Naive thymus-derived CD8-positive, alpha-beta T cell (primary cell): ENCODE results near the gene ARHGDIB. TPM values are rescaled to one million over a fixed set of nuclear protein-coding genes. Genes with fewer than 3 reads are reported as not detected.

ENCODE experiments used
- ATAC-seq, 2 donors: fragments of 150-1000 bp; cut with Tn5 transposase in 1 of 2; sonication (Bioruptor Pico), chemical (Tn5 transposase) in 1 of 2; 1 replicate in 1 of 2; 2 replicates in 1 of 2; pipeline ENCODE4 v1.10.0; 2021; ENCODE audit warnings: mild to moderate bottlenecking in 2 of 2, moderate library complexity in 2 of 2
- POLR2A ChIA-PET: fragments of 350-600 bp; sonication (Branson Sonifier 250); formaldehyde crosslinking; loops from one replicate; lab custom pipeline; 2021; ENCODE audit warnings: antibody characterized with exemption; lab: Charles Lee
- DNase-seq, 10 donors: peaks; one replicate each; pipeline versions ENCODE4 v3.0.0 to v3.0.0-alpha.2; 2020 to 2022
- H3K27ac Mint-ChIP-seq, 10 donors: one replicate each; pipeline ENCODE4 v1.8.0; 2020 to 2022; ENCODE audit warnings: mild to moderate bottlenecking in 10 of 10, mixed read lengths in 10 of 10, moderate library complexity in 4 of 10, inconsistent platforms in 1 of 10
- H3K27me3 Mint-ChIP-seq, 5 donors: one replicate each; pipeline ENCODE4 v1.8.0; 2021 to 2022; ENCODE audit warnings: mixed read lengths in 5 of 5
- H3K36me3 Mint-ChIP-seq, 3 donors: one replicate each; pipeline ENCODE4 v1.8.0; 2020 to 2022; ENCODE audit warnings: mixed read lengths in 3 of 3, mild to moderate bottlenecking in 2 of 3, inconsistent platforms in 1 of 3
- H3K4me1 Mint-ChIP-seq, 4 donors: one replicate each; pipeline ENCODE4 v1.8.0; 2021 to 2022; ENCODE audit warnings: mixed read lengths in 4 of 4
- H3K4me3 Mint-ChIP-seq, 10 donors: one replicate each; pipeline ENCODE4 v1.8.0; 2020 to 2022; ENCODE audit warnings: mild to moderate bottlenecking in 10 of 10, mixed read lengths in 10 of 10, moderate library complexity in 6 of 10, inconsistent platforms in 1 of 10
- H3K9me3 Mint-ChIP-seq, 9 donors: one replicate each; pipeline ENCODE4 v1.8.0; 2020 to 2022; ENCODE audit warnings: mixed read lengths in 9 of 9, mild to moderate bottlenecking in 3 of 9, inconsistent platforms in 1 of 9, moderate library complexity in 1 of 9
- polyA plus RNA-seq, 3 donors: library from polyadenylated mRNA; unstranded; fragments of 300-500 nt; fragmentation: Illumina TruSeq; gene quantifications; one replicate each; pipeline ENCODE4 v1.2.3, GENCODE V29; 2021
- total RNA-seq, 8 experiments: library from RNA in 2 of 8; stranded (reverse) in 2 of 8; gene quantifications; one replicate each; pipeline ENCODE4 v1.2.3 and lab custom pipeline; 2021 to 2026

The ARHGDIB gene
- total and polyA plus RNA-seq, 5 experiments from 2014 or later = 937 to 3,446 (median 3,195) TPM

DNA sequence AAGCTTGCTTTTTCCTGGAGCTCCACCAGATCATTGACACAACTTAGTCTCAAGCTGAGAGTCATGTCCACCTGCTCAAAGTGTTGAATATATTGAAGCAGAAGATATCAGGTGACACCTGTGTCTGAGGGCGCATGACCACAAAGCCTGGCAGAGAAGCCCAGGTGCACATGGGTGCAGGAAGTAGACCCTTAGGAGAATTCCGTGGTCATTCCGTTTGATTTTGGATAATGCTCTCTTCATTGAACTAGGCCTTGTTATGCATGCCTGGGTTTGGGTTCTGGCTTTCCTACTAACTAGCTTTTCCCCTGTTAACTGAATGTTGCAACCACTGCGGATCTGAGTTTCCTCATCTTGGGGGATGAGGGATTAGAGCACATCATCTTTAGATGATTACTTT lies 7.1 kb downstream of the ARHGDIB start:
- Mint-ChIP-seq H3K4me1 (peaks cover 44 to 97% (median 83%) of the 10 kb centered on the region in 4 donors), H3K36me3 (peaks cover 16 to 81% (median 44%) of the 10 kb centered on the region in 3 donors), H3K9me3 (no peaks in the 10 kb centered on the region), H3K4me3 (peak overlapping the region; percentile 77 to 100 (median 92)), H3K27me3 (no peaks in the 10 kb centered on the region), H3K27ac (peak overlapping the region; percentile 95 to 100 (median 98))
- peak in 2 of 10 donors; percentile 36 to 44 for DNase-seq
- ATAC-seq = peak in 1 of 2 donors; percentile 15
- POLR2A ChIA-PET = interaction anchor here (0.6 to 3.7 kb wide), 8 partner anchors 9 to 184 kb away, joined by 3 to 18 read pairs (median 4); a partner anchor contains a TSS

DNA sequence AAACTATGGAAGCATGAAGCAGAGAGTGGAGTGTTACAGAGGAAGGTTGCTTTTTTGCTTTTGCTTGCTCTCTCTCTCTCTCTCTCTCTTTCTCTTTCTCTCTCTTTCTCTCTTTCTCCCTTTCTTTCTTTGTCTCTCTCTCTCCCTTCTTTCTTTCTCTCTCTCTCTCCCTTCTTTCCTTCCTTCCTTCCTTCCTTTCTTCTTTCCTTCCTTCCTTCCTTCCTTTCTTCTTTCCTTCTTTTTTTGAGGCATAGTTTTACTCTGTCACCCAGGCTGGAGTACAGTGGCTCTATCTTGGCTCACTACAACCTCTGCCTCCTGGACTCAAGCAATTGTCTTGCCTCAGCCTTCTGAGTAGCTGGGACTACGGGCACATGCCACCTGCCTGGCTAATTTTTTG lies 7.6 kb downstream of the ARHGDIB start:
- POLR2A ChIA-PET = interaction anchor here (0.8 to 3.7 kb wide), 7 partner anchors 9 to 183 kb away, joined by 3 to 18 read pairs (median 5); a partner anchor contains a TSS
- Mint-ChIP-seq H3K27ac (peak overlapping the region; percentile 95 to 100 (median 98)), H3K36me3 (peaks cover 18 to 81% (median 43%) of the 10 kb centered on the region in 3 donors), H3K4me3 (peak overlapping the region; percentile 77 to 100 (median 92)), H3K4me1 (peaks cover 45 to 97% (median 86%) of the 10 kb centered on the region in 4 donors), H3K9me3 (no peaks in the 10 kb centered on the region), H3K27me3 (no peaks in the 10 kb centered on the region)
- DNase-seq = no peak
- ATAC-seq = no peak

DNA sequence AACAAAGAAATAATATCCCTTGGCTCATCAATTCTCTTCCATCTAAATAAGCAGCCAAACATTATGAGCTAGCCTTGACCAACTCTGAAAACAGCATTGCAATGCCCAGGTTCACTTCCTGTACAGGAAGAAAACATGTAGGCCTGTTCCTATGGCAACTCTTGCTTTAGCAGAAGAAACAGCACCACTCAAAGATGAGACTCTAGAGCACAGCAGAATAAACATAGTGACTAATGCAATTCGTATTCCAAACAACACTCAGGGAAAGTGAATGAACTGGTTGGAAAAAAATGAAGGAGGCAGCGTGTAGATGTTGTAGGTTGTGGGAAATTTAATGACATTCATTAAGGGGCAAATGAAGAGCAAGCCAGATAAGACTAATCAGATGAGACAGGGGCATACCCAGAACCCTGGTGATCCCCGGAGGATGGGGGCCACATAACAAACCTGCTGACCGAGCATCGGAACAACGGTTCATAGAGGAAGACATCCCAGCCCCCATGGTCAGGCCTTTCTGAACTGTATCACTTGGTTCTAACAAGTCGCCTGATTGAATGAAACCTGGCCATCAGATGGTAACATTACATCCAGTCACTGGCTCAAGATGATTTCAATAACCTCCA lies 9.0 kb downstream of the ARHGDIB start:
- H3K4me1 Mint-ChIP-seq = peaks cover 43 to 97% (median 88%) of the 10 kb centered on the region in 4 donors
- H3K36me3 Mint-ChIP-seq = peaks cover 21 to 80% (median 41%) of the 10 kb centered on the region in 3 donors
- DNase-seq (peak in 9 of 10 donors; percentile 21 to 84 (median 68)), ATAC-seq (peak; percentile 62 to 79)
- H3K9me3 Mint-ChIP-seq = no peaks in the 10 kb centered on the region
- no peaks in the 10 kb centered on the region for H3K27me3 Mint-ChIP-seq
- H3K4me3 Mint-ChIP-seq = peak overlapping the region; percentile 74 to 100 (median 92)
- peak overlapping the region; percentile 95 to 100 (median 98) for H3K27ac Mint-ChIP-seq
- POLR2A ChIA-PET = interaction anchor here (0.6 to 3.7 kb wide), 8 partner anchors 9 to 182 kb away, joined by 3 to 18 read pairs (median 4); partner anchors contain the start of genes ARHGDIB and ERP27

DNA sequence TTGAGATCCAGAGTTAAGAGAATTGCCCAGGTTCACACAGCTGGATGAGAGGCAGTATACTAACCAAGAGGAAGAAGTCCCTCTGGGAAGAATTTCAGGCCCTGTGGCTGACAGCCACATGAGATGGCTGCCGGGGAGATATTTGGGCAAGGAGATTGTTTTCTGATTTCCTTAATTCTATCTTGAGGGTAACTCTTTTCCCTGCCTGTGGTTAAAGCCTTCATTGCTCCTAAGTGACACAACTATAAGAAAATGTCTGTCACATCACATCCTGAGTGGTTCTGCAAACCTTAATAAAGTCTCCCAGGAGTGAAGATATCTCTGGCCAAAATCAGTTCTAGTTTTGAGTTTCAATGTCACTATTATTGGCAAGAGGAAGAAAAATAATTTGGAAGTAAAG lies 9.6 kb downstream of the ARHGDIB start:
- H3K9me3 Mint-ChIP-seq = no peaks in the 10 kb centered on the region
- POLR2A ChIA-PET = interaction anchor here (0.7 to 3.7 kb wide), 9 partner anchors 8 to 565 kb away, joined by 3 to 18 read pairs (median 4); partner anchors contain the start of genes ARHGDIB and ERP27
- peak overlapping the region; percentile 95 to 100 (median 98) for H3K27ac Mint-ChIP-seq
- peaks cover 27 to 81% (median 46%) of the 10 kb centered on the region in 3 donors for H3K36me3 Mint-ChIP-seq
- peak overlapping the region; percentile 74 to 100 (median 92) for H3K4me3 Mint-ChIP-seq
- no peak for DNase-seq
- H3K4me1 Mint-ChIP-seq = peaks cover 46 to 97% (median 89%) of the 10 kb centered on the region in 4 donors
- H3K27me3 Mint-ChIP-seq = no peaks in the 10 kb centered on the region
- no peak for ATAC-seq

DNA sequence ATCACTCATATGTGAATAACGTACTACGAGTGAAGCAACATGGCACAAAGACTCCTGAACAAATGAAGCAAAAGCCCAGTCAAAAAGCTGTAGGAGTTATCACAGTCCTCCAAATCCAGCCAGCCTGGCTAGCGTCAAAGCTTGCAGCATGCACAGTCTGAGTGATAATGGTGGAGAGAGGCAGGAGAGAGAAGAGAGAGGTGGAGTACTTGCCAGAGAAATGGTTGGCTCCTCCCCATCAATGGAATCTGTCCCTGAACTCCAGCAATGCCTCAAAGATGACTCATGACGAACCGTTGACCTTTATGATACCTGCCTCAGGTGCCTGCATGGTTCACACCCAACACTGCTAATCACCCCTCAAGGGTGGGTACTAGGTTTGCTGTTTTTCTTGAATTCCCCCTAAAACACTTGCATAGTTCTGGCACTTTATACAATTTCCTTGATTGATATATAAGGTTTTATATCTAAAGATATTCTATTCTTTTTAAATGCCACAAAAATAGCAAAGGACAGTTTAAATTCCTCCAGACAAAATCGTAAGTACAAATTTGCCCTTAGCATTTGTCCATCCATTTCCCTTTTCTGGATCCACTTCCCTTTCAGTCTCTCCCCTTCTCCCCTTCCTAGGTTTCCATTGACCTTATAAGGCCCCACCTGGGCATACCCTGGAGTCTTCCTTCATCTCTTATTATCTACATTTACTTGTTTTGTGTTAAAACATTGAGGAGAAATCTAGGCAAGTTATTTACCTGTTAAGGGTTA lies 10.2 kb downstream of the ARHGDIB start:
- no peaks in the 10 kb centered on the region for H3K27me3 Mint-ChIP-seq
- H3K9me3 Mint-ChIP-seq = no peaks in the 10 kb centered on the region
- peak in 1 of 10 donors; percentile 18 for DNase-seq
- H3K4me3 Mint-ChIP-seq = peak overlapping the region; percentile 74 to 100 (median 92)
- H3K36me3 Mint-ChIP-seq = peaks cover 34 to 82% (median 49%) of the 10 kb centered on the region in 3 donors
- POLR2A ChIA-PET = interaction anchor here (0.8 to 3.7 kb wide), 7 partner anchors 9 to 564 kb away, joined by 3 to 18 read pairs (median 4); partner anchors contain the start of gene ERP27
- ATAC-seq = no peak
- peak overlapping the region; percentile 95 to 100 (median 98) for H3K27ac Mint-ChIP-seq
- H3K4me1 Mint-ChIP-seq = peaks cover 50 to 97% (median 89%) of the 10 kb centered on the region in 4 donors

DNA sequence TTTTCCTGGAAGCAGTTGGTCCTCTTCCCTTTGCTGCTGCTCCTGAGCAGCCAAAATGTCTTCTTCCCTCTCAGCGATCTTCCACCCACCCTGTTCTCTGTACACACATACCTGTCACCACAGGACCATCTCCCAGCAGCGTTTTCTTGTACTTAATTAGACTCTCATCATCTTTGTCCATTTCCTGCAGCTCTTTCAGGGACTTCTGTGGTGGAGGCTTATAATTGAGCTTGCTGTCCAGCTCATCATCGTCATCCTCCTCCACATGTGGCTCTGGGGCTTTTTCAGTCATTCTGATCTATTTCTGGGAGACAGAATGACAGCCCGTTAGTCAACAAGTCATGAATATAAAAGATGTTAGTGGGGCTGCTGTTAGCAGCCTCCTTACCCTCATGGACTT lies 11.0 kb downstream of the ARHGDIB start:
- peaks cover 37 to 84% (median 49%) of the 10 kb centered on the region in 3 donors for H3K36me3 Mint-ChIP-seq
- H3K4me3 Mint-ChIP-seq = peak overlapping the region; percentile 74 to 100 (median 91)
- H3K9me3 Mint-ChIP-seq = no peaks in the 10 kb centered on the region
- POLR2A ChIA-PET = interaction anchor here (0.7 to 2.0 kb wide), 4 partner anchors 9 to 29 kb away, joined by 3 to 13 read pairs (median 6); no protein-coding TSS in a partner anchor
- no peaks in the 10 kb centered on the region for H3K27me3 Mint-ChIP-seq
- ATAC-seq (no peak), DNase-seq (no peak)
- H3K27ac Mint-ChIP-seq = peak overlapping the region; percentile 95 to 100 (median 98)
- peaks cover 50 to 97% (median 92%) of the 10 kb centered on the region in 4 donors for H3K4me1 Mint-ChIP-seq

DNA sequence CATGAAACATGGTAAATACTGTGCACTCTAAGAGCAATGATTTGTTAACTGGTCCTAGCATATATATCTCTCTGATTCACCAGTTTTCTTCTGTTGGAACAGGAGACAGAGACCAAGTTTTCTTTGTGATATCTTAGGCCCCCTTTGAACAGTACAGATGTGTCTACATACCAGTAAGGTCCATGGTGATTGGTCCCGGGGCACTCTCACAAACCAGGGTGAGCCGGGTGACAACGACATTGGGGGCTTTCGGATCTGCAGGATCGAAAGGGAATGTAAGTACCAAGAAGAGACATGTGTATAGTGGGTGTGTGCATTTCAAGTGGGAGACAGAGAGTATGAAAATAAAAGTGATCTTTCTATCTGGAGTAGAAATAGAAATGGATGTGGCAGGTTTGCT lies 11.8 kb downstream of the ARHGDIB start:
- ATAC-seq (no peak), DNase-seq (peak in 1 of 10 donors; percentile 23)
- H3K36me3 Mint-ChIP-seq = peaks cover 42 to 91% (median 57%) of the 10 kb centered on the region in 3 donors
- no peaks in the 10 kb centered on the region for H3K9me3 Mint-ChIP-seq
- peaks cover 54 to 100% (median 96%) of the 10 kb centered on the region in 4 donors for H3K4me1 Mint-ChIP-seq
- H3K27ac Mint-ChIP-seq = peak overlapping the region; percentile 95 to 100 (median 98)
- POLR2A ChIA-PET = interaction anchor here (0.8 to 5.6 kb wide), 4 partner anchors 7 to 46 kb away, joined by 3 to 80 read pairs (median 14); partner anchors contain the start of gene ARHGDIB
- H3K27me3 Mint-ChIP-seq = no peaks in the 10 kb centered on the region
- peak overlapping the region; percentile 23 to 100 (median 91) for H3K4me3 Mint-ChIP-seq

DNA sequence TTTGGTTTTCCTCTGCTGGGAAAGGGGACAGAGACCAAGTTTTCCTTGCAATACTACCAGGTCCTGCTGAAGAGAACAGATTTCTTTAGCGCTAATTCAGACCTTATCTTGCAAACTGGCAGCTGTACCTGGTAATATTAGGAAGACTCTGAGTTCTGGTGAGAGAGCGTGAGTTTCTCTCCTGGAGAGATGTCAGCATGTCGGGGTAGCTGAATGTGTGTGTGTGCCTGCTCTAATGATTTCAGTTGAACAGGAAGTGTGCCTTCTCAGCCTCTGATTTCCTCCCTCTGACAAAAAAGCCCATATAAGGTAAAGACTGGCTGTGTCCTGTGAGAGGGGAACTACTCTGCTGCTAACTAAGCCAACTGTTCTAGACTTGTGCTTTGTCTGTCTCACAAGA lies 12.7 kb downstream of the ARHGDIB start:
- Mint-ChIP-seq H3K4me3 (peak overlapping the region; percentile 74 to 100 (median 91)), H3K27me3 (no peaks in the 10 kb centered on the region), H3K27ac (peak overlapping the region; percentile 95 to 100 (median 98)), H3K36me3 (peaks cover 45 to 88% (median 57%) of the 10 kb centered on the region in 3 donors), H3K9me3 (no peaks in the 10 kb centered on the region), H3K4me1 (peaks cover 47 to 94% (median 90%) of the 10 kb centered on the region in 4 donors)
- POLR2A ChIA-PET = interaction anchor here (0.6 to 5.6 kb wide), 12 partner anchors 8 to 179 kb away, joined by 3 to 80 read pairs (median 5); partner anchors contain the start of genes ARHGDIB and ERP27
- DNase-seq (peak in 9 of 10 donors; percentile 44 to 85 (median 71)), ATAC-seq (peak; percentile 74 to 83)

DNA sequence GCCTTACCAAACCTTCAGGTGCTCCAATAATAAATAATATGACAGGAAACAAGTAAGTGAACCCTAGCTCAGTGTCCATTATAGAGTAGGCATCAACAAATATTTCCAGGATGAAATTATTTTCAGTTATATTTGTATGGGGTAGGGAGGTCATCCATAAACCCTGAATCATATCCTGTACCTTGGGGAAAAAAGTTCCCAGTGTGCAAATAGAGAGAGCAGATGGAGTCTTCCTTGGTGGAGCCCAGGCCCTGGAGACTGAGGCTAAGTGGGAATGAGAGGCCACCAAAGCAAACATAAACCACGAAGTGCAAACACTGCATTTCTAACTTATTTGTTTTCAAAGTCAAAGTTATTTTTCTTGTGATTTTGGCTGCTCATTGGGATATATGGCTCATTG lies 14.5 kb downstream of the ARHGDIB start:
- H3K4me3 Mint-ChIP-seq = peak overlapping the region in 9 of 10 donors; percentile 71 to 100 (median 90)
- peaks cover 52 to 94% (median 70%) of the 10 kb centered on the region in 3 donors for H3K36me3 Mint-ChIP-seq
- ATAC-seq (no peak), DNase-seq (no peak)
- no peaks in the 10 kb centered on the region for H3K9me3 Mint-ChIP-seq
- POLR2A ChIA-PET = interaction anchor here (0.6 to 5.6 kb wide), 8 partner anchors 7 to 175 kb away, joined by 3 to 80 read pairs (median 8); partner anchors contain the start of genes ARHGDIB and ERP27
- no peaks in the 10 kb centered on the region for H3K27me3 Mint-ChIP-seq
- H3K27ac Mint-ChIP-seq = peak overlapping the region; percentile 93 to 100 (median 95)
- peaks cover 39 to 87% (median 79%) of the 10 kb centered on the region in 4 donors for H3K4me1 Mint-ChIP-seq

DNA sequence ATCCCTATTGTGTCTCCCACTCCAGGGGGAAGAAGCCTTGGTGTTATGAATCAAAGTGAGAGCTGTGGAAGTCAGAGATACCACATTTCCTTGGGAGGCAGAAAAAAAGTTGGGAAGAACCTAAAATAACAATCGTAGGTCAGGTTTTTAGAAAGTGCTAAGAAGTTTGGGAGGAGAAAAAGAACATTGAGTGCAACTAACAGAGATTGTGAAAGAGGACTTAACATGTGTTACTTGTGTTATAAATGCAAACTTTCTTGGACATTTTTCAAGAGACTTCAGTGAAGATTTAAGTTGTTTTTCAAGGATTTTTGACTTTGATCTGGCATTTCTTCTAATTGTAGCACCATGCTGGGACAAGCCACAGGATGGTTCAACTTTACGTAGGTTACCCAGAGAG lies 15.2 kb downstream of the ARHGDIB start:
- H3K4me1 Mint-ChIP-seq = peaks cover 35 to 83% (median 73%) of the 10 kb centered on the region in 4 donors
- DNase-seq (no peak), ATAC-seq (no peak)
- H3K36me3 Mint-ChIP-seq = peaks cover 55 to 95% (median 67%) of the 10 kb centered on the region in 3 donors
- H3K27me3 Mint-ChIP-seq = no peaks in the 10 kb centered on the region
- H3K27ac Mint-ChIP-seq = peak overlapping the region; percentile 93 to 100 (median 95)
- peak overlapping the region; percentile 9 to 97 (median 72) for H3K4me3 Mint-ChIP-seq
- no peaks in the 10 kb centered on the region for H3K9me3 Mint-ChIP-seq
- POLR2A ChIA-PET = interaction anchor here (0.7 to 5.6 kb wide), 6 partner anchors 10 to 174 kb away, joined by 3 to 80 read pairs (median 6); partner anchors contain the start of gene ARHGDIB

DNA sequence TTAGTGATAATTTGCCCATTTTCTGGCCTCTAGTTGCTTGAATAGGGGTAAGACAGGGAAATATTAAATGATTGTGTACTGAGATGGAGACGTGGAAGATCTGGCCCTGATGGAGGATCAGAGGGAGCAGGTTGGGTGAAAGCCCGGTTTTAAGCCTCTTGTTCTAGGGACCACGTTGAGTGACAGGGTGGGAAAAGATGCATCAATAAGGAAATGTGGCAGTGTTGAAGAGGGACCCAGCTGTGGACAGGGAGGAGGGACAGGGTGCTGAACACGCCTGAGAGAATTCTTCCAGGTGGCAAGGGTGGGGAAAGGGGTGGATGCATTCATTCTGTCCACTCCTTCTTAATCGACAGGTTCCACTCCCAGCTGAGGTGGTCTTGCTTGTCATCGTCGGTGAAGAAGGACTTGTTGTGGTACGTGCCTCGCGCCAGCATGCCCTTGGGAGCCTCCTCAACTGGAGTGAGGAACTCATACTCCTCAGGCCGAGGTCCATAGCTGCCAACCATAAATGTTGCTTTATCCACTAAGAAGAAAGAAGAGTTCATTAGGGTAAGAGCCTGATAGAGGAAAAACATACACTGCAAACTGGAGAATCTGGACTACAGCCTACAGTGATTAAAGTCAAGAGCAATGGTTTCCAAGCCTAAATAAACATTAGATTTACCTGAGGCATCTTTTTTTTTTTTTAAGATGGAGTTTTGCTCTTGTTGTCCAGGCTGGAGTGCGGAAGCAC lies 19.0 kb downstream of the ARHGDIB start:
- no peak for DNase-seq

More for the DNA sequence above, 19.0 kb downstream of the ARHGDIB start:
- peak overlapping the region; percentile 31 to 92 (median 73) for H3K27ac Mint-ChIP-seq
- POLR2A ChIA-PET = interaction anchor here (0.8 to 1.9 kb wide), 4 partner anchors 12 to 42 kb away, joined by 3 to 7 read pairs (median 4); partner anchors contain the start of gene ARHGDIB
- H3K4me1 Mint-ChIP-seq = peaks cover 34 to 85% (median 69%) of the 10 kb centered on the region in 4 donors
- no peaks in the 10 kb centered on the region for H3K27me3 Mint-ChIP-seq
- peaks cover 0 to 3% (median 0%) of the 10 kb centered on the region in 9 donors for H3K9me3 Mint-ChIP-seq
- H3K4me3 Mint-ChIP-seq = no peak overlapping the region
- H3K36me3 Mint-ChIP-seq = peaks cover 33 to 91% (median 63%) of the 10 kb centered on the region in 3 donors
- ATAC-seq = no peak
